ENCODE data around the gene TMEM80.
A peak's percentile ranks its signal among the peaks of the same experiment; 100 is the strongest.
"Not testable (repeated sequence)": the region's sequence is repeated elsewhere in the genome, so short reads cannot be mapped to it uniquely, and the experiment has no call there.

The TMEM80 gene

GRCh38 chr11:723120-723883, 27.7 kb downstream of the TMEM80 start:
- DNase-seq = peak; percentile 49

- no peak for DNase-seq
Observed at GRCh38 chr11:724049-724777, 28.6 kb downstream of the TMEM80 start.

- no peak for DNase-seq
Observed at GRCh38 chr11:724778-725386, 29.3 kb downstream of the TMEM80 start.

- no peak for DNase-seq
Observed at GRCh38 chr11:725624-726202, 30.1 kb downstream of the TMEM80 start.

GRCh38 chr11:726278-727220, 30.9 kb downstream of the TMEM80 start:
- peak; percentile 31 for DNase-seq

- DNase-seq = no peak
Observed at GRCh38 chr11:727281-727701, 31.7 kb downstream of the TMEM80 start.

GRCh38 chr11:727859-728748, 32.5 kb downstream of the TMEM80 start:
- DNase-seq = peak; percentile 87

- no peak for DNase-seq
Observed at GRCh38 chr11:728901-729491, 33.4 kb downstream of the TMEM80 start.

- no peak for DNase-seq
Observed at GRCh38 chr11:729492-730074, 34.0 kb downstream of the TMEM80 start.

- DNase-seq = no peak
Observed at GRCh38 chr11:733072-733471, 37.5 kb downstream of the TMEM80 start.

GRCh38 chr11:734541-734940, 38.9 kb downstream of the TMEM80 start:
- not testable (repeated sequence) for DNase-seq

- DNase-seq = no peak
Observed at GRCh38 chr11:737366-737765, 41.8 kb downstream of the TMEM80 start.

GRCh38 chr11:737899-738298, 42.3 kb downstream of the TMEM80 start:
- not testable (repeated sequence) for DNase-seq

GRCh38 chr11:742156-742546, 46.5 kb downstream of the TMEM80 start:
- DNase-seq = no peak

GRCh38 chr11:742571-743201, 47.1 kb downstream of the TMEM80 start:
- no peak for DNase-seq

GRCh38 chr11:745428-745827, 49.8 kb downstream of the TMEM80 start:
- DNase-seq = peak; percentile 21

- no peak for DNase-seq
Observed at GRCh38 chr11:746289-747157, 50.9 kb downstream of the TMEM80 start.

- DNase-seq = peak; percentile 93
Observed at GRCh38 chr11:747158-748006, 51.8 kb downstream of the TMEM80 start, which contains the start of gene TALDO1. Gene TALDO1 (plus strand): TSS chr11:747464. CDS start chr11:747482, 18 bp downstream.
